Renal cortex interstitium (tissue), 11 donors: ENCODE measurements around the gene KMT2E. TPM values are rescaled to one million over a fixed set of nuclear protein-coding genes. Genes with fewer than 3 reads are reported as not detected.
"Not testable (repeated sequence)": the region's sequence is repeated elsewhere in the genome, so short reads cannot be mapped to it uniquely, and the experiment has no call there.

Experiments used
- DNase-seq, 11 donors: peaks; one replicate each; pipeline ENCODE4 v3.0.0-alpha.2; 2013; ENCODE audit warnings: low read depth in 9 of 11, low spot score in 4 of 11; ENCODE audit errors: extremely low read depth in 1 of 11
- polyA plus RNA-seq, 3 donors: library from polyadenylated mRNA; unstranded; fragments of 120-200 nt; gene quantifications; one replicate each; pipeline ENCODE4 v1.2.1, GENCODE V29; 2013; ENCODE audit not compliant: insufficient read length in 3 of 3

KMT2E gene
- polyA plus RNA-seq, 3 donors = 68.2 to 79.1 (median 74.6) TPM

DNA sequence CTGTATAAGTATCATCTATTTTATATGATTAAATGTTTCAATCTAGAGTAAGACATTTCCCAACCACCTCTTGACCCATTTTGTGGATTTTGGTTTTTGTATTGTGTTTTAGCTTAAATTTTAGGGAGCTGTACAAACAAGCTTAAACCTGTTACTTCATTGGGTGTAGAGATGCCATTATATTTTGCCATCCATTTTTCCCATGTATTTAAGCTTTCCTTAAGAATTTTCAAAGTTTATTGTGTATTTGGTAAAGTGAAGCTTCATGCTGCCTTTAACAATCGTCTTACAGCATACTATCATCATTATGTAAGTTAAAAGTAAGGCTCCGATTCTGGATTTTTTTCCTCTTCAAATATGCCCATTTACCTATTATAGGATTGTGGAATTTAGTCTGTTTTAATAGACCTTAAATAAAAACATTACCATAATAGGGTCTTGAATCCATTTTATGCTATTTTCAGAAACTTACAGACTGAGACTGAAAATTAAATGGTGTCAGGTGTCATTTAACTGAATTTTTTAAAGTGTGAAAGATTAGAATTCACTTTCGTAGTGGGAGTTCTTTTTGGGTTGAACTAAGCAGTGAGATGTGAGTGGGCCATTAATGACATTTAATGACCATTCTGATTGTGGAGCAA lies 2.2 kb downstream of the KMT2E start:
- peak in 1 of 11 donors; percentile 44 for DNase-seq

DNA sequence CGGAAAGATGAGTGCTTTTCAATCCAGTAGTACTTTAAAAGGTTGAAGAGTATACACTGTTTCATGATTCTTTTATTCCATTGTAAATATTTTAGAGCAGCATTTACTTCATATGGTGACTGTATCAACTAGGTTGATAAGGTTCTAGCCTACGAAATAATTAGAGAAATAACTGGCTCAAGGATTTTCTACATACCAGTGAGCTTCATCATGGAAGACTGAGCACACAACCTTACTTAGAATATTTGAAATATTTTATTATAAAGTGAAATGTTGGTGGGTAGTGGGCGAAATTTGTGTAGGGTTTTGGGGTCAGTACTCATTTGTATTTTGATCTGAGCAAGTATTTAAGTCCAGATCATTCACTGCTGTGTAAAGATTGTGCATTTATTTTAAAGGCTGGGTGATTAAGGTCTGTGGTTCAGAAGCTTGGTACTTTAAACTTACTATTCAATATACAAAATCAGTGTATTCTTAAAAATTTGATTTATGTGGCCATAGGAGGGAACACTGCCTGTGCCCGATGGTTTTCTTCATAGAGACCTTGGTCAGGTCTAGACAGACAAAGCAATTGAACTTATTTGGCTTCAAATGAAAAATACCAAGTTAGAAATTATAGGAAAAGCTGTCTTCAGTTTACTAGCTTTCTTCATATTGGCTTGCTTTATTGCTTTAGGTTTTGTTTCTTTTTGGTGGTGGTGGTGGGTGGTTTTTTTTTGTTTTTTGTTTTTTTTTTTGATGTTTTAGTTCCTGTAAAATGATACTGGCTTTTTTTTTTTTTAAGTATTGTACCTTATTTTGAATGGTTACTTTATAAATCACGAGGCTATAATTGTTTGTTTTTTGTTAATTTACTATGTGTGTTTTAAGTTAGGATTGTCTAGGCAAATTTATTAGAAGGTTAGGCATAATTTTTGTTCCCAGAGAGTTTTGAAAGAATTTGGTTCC lies 3.0 kb downstream of the KMT2E start:
- DNase-seq = no peak

DNA sequence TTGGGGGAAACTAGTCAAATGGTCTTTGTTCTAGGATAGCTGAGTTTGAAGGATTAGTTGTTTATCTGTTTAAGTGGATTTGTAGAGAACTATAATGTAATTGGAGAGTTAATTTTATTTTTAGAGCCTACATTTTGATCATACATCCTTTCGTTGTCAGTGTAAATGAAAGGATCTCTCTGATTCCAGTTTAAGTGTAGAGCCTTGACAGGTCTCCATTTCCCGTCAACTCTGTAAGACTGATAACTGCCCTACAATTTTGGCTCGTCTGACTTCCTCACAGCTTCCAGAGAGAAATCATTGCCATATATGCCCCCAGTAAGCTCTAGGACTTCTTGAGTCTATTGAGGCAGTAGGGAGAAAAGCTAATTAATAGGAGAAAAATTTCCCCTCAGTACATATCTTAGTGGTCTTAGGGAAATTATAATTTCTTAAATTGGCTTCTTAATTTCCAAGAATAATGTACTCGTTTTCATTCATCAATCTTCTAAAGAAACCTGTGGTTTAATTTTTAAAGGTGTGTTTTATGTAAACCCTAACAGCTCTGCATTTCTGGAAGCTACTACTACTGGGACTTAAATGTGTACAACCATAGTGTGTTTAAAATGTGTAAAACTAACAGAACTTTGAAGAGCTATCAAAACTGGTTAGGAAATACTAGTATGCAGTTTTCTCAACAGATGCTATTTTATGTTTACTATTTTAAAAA lies 3.8 kb downstream of the KMT2E start:
- no peak for DNase-seq

DNA sequence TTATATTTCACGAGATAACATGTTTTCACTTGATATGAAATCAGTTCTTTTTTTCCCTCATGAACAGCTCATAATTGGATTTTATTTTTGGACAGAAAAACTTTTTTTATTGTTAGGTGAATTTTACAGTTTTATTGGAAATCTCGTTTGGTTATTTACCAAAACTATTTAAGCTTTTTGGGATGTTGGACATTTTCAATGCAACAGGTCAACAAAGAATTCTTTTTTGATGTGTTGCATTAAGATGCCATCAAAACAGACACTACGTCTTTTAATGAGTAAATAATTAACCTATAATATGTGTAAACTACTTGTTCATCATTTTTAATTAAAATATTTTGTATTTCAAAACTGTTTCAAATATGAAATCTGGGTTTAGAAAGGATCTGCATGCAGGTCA lies 5.3 kb downstream of the KMT2E start:
- no peak for DNase-seq

DNA sequence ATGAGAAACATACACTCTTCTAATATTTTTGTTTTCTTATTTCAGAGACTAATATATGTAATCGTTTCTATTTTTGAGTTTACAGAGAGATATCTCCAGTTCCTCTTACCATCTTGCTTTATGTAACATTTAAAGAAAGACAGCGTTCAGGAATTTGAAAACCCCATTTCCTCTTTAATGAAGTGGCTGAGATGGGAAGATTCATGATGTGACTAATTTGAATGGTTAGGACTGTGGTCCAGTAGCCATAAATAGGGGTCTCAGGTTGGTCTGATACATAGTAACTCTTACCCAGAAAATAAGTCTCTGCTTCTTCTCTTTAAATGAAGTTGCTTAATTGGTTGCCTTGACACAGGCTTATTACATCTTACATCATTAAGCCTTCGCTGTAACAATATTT lies 6.9 kb downstream of the KMT2E start:
- DNase-seq = no peak

DNA sequence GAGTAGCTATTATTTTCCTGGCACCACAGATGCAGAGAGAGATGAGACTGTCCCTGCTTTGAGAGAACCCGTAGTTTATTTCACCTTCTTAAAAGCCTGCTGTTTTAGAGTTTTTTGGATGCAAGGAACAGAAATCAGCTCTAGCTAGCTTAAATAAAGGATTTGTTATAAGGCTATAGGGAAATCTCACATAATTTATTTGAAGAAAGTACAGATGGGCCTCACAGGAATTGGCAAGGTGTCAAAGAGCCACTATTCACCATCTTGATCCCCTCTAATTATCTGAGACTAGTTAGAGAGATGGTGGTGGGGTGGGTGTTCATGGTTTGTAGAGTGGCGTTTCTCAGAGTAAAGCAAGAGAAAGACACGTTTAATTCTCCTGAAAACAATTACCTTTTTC lies 7.3 kb downstream of the KMT2E start:
- no peak for DNase-seq

DNA sequence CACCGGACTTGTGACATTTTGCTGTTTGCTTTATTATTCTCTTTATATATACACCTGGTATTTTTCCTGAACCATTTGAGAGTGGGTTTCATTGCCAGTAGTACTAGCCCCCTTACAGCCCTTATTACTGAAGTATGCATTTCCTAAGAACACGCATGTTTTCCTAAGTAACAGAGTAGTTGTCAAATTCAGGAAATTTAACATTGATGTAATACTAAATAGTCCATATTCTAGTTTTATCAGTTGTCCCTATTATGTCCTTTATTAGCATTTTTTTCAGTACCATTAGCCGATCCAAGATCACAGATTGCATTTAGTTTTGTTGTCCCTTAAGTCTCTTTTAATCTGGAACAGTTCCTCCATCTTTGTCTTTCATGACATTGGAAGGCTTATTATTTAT lies 8.0 kb downstream of the KMT2E start:
- no peak for DNase-seq

DNA sequence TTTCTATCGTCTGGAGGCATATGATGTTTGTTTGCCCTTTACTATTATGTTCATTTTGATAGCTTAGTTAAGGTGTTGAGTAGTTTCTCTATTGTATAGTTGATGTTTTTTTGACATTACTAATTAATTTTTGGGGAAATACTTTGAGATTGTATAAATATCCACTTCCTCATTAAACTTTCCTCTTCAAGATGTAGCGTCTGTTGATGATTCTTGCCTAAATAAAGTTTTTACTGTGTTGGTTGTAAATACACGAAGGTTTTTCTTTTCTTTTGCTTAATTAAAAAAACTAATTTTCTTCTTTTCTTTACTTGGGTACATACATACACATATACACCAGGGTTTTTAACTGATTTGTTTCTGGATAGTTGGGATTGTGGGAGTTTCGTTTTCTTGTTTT lies 8.5 kb downstream of the KMT2E start:
- no peak for DNase-seq

DNA sequence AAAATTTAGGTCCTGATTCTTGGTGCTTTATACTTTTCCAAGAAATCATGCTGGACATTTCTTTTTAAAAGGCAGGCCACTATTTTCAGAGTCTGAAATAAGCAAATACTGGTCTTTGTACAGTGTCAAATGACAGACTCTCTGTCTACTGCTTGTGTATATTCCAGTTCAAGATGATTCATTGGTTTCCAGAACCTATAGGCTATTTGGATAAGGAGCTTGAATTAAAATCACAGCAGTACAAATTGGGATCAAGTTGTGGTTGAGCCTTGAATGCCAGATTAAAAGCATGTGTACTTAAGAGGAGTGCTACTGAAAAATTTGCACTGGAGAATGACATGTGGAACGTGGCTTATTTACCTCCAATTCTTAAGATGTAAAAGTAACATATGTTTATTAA lies 10.7 kb downstream of the KMT2E start:
- DNase-seq = no peak

DNA sequence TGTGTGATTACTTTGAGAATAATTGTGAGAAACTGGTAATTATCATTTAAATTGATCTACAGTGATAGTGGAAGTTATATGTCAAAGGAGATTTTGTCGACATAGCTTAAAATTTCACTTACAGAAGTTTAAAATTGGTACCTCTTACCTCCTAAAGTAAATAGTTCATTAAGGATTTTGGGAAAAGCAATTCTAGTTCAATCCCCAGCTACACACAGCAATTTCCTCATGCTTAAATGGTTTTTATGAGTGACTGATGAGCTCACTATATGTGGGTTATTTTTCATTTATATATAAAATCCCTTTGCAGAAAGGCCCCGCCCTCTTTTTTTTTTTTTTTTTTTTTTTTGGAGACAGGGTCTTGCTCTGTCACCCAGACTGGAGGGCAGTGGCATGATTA lies 12.7 kb downstream of the KMT2E start:
- no peak for DNase-seq

DNA sequence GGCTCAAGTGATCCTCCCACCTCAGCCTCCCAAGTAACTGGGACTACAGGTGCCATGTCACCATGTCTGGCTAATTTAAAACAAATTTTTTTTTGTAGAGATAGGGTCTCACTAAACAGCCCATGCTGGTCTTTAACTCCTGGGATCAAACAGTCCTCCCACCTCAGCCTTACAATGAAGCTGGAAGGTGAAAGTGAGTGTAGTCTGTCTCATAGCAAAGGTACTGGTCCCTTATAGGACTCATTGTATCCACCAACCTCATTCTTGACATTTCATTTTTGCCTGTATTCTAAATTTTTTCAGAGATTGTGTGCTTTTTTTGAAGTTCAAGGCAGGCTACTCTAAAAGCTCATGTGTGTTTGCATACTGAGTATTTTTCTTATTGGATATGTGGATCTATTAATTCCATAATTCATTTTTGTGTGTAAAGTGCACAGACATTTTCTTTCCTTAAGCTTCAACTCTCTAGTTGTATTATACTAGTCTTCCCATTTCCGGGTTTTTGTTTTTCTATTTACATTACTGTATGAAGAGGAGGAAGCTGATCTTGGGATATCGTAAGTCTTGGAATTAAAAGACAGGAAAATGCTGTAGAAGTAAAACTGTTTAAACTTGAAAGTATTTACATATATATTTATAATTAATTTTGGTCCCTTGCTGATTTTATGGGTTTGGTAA lies 13.3 kb downstream of the KMT2E start:
- no peak for DNase-seq

DNA sequence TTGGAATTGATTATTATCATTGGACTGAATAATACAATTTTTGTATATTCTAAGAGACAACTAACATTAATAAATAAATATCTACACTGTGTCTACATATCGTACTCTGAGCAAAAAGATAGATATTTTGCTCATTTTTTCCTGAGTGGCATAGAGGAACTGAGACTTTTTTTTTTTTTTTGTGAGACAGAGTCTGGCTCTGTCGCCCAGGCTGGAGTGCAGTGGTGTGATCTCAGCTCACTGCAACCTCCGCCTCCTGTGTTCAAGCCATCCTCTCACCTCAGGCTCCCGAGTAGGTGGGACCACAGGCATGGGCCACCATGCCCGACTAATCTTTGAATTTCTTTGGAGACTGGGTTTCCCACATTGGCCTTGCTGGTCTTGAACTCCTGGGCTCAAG lies 14.0 kb downstream of the KMT2E start:
- DNase-seq = no peak

DNA sequence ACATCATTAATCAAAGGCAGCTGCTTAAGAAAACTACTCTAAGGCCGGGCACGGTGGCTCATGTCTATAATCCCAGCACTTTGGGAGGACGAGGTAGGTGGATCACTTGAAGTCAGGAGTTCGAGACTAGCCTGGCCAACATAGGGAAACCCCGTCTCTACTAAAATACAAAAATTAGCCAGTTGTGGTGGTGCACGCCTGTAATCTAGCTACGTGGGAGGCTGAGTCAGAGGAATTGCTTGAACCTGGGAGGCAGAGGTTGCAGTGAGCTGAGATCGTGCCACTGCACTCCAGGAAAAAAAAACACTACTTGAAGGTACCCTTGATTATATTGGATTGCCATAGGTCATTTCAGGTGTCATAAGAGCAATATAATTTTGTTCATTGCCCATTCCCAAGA lies 14.9 kb downstream of the KMT2E start:
- not testable (repeated sequence) for DNase-seq

DNA sequence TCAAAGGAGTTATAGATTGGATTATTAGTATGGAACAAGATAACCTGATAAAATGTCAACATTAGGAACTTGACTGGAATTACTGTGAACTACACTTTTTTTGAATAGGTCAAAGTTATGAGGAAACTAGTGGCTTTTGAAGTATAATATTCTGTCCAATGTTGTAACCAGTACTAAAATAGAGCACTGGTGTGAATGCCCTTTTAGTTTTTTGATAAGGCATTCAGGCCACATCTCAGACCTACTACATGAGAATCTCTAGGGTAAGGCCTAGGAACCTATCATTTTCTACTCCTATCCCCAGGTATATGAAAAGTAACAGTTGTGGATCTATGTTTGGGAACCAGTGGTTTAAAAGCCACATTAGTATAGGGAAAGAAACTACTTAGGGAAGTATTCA lies 16.4 kb downstream of the KMT2E start:
- DNase-seq = no peak

DNA sequence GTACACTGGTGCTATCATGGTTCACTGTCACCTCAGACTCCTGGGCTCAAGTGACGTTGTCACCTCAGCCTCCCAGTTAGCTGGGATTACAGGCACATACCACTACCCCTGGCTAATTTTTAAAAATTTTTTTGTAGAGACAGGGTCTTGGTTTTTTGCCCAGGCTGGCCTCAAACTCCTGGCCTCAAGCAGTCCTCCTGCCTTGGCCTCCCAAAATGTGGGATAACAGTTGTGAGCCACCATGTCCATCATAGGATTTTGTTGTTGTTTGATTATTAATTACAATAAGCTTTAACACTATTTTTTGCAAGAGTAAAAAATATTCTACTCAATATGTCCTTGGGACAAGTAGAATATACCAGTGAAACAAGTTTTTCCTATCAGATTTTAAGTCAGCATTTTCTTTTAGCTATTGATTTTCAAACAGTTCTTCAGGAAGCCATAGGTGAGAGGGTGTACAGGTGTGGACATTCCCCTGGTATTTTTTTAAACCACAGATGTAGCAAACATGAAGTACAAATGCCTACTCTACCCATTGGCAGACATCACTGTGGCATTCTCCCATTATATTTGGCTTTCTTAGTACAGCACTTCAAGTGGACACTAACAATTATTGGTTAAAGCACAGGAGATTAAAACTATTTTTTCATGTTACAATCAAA lies 18.7 kb downstream of the KMT2E start:
- no peak for DNase-seq

DNA sequence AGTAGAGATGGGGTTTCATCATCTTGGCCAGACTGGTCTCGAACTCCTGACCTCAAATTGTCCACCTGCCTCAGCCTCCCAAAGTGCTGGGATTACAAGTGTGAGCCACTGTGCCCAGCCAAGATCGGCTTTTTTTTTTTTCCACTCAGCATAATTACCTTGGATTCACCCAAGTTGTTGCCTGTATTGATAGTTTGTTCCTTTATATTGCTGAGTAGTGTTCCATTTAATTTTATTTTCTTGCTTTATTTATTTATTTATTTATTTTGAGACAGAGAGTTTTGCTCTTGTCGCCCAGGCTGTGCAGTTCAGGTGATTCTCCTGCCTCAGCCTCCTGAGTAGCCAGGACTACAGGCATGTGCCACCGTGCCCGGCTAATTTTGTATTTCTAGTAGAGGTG lies 21.3 kb downstream of the KMT2E start:
- no peak for DNase-seq

DNA sequence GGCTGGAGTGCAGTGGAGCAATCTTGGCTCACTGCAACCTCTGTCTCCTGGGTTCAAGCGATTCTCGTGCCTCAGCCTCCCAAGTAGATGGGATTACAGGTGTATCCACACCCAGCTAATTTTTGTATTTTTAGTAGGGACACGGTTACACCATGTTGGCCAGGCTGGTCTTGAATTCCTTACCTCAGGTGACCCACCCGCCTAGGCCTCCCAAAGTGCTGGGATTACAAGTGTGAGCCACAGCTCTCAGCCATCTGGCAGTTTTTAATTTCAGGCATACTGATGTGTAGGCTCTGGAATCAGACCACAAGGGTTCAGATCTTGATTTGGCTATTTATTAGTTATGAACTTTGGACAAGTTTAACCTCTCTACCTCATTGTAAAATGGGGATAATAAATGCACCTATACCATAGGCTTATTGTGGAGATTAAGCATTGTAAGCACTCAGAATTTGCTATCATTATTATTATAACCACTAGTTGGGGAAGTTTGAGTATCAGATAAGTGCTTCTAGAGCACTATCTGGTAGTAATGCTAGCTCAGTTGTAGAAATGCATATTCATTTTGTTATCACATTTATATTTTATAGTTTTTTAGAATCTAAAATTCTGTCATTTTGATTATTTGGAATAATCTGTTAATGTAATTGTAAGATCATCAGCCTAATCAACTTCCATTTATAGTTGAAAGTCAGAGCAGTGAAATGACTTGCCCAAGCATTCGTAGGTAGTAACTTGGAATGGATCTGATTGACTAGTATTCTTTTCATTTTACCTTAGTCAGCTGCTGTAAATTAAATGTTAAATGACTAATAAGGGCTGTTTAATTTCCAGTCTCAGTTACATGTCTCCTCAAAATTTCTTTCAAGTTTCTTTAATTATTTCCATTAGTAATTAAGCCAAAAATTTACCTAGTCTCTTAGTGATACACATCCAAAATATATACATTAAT lies 22.5 kb downstream of the KMT2E start:
- DNase-seq = no peak

DNA sequence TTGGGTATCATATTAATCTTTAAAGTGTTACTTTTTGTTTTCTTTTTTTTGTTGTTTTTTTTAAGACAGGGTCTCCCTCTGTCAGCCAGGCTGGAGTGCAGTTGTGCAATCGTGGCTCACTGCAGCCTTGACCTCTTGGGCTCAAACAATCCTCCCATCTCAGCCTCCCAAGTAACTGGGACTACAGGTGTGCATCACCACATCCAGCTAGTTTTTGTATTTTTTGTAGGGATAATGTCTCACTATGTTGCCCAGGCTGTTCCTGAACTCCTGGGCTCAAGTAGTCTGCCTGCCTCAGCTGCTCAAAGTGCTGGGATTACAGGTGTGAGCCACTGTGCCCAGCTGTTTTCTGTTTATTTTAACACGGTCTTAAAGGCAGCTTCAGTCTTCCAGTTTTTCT lies 23.3 kb downstream of the KMT2E start:
- DNase-seq = no peak
